ENCODE data around the gene VDAC1.
"Not testable (repeated sequence)": the region's sequence is repeated elsewhere in the genome, so short reads cannot be mapped to it uniquely, and the experiment has no call there.

Gene VDAC1, protein sequence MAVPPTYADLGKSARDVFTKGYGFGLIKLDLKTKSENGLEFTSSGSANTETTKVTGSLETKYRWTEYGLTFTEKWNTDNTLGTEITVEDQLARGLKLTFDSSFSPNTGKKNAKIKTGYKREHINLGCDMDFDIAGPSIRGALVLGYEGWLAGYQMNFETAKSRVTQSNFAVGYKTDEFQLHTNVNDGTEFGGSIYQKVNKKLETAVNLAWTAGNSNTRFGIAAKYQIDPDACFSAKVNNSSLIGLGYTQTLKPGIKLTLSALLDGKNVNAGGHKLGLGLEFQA

DNA sequence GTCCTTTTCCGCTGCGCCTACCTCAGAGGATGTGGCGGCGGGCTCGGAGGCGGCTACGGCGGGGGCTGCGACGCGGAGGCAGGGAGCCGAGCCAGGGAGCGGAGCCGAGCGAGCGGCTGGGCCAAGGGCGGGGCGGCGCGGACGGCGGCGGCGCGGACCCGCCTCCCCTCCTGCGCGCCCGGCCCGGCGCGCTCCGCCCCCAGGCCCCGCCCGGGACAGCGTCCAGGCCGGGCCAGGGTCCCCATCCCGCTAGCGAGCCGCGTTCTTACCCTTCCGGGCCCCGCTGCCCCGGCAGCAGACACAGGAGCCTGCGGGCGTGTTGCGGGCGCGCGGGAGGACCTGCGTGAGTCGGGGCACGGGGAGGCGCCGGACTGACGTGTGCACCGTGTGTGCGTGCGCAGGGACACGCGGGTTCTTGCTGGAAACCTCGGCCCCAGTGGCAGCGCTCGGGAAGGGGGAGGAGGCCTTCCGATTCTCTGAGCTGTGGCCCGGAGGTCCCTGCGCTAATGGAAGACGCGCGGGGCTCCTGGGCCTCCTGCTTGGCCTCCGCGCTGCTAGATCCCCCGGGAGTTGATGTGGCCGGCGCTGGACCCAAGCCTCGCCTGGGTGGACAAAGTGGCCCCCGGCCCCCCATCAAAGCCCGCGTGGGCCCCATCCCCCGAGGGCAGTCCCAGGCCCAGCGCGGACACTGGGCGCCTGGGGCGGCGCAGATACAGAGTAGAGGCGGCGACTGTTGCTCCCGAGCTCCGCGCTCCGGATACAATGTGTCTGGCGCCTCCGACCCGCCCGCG is at the start of gene VDAC1:
VDAC1 (minus strand) TSS at position 350 of the 791 bp plus-strand sequence. CDS start 11,963 bp downstream, outside the sequence.
- peak; percentile 91 for DNase-seq

DNA sequence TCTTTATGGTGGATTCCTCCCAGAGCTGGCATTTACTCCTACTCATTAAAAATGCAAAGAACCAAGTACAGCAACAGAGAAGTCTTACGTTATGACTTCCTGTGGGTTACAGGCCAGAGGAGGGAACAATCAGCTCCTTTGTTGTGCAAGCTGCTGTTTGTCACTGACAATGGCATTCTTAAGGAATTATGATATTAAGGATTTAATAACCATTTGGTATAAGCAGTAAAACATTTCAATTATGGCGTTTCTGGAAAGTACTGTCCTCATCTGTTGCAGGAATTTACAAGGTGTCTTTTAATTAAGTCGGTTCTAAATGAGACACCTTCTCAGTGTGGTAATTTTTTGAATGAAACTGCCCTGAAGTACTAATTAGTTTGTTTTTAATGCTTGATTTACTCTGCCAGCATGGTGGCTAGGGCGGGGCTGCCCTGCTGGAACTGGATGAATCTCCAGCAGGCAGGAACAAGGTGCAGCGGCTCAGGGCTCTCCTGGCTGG is 49.1 kb upstream of the VDAC1 start:
- DNase-seq: no peak

DNA sequence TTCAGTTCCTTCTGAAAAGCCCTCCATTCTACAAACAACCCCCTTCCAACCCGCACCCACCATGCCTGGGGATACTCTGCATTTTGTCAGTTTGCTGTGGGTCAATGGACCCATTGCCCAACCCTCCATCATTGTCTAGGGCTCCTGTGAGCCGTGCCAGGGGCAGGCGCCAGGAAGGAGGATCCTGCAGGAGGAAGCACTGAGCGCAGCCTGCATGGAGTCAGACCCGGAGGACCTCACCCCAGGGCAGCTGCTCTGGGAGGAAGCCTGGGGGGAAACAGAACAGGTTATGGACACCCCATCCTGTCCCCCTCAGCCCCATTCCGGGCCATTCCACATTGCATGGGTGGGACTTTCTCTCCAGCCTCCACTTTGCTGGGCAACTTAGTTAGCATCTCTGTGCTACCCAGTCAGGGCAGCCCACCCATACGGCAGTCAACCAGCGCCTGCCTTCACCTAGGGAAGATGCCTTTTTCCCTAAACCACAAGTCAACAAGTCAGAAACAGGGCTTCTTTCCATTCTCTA is 48.6 kb upstream of the VDAC1 start:
- no peak for DNase-seq

DNA sequence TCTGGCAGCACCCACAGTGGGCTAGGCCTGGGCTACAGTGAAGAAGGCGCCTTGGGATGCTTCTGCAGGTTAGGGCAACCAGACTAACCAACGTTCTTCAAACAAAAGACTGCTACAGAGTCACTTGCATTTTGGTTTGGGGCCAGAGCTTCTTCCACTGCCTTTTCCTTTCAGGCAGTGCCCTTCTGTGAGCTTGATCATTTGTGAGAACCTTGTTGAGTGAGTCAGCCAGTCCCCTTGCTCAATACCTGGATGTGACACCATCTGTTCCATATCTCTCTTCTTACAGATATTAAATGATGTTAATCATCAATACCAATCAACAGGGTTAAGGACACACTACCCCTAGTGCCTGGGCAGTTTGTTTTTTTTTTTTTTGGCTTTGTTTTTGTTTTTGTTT is 46.5 kb upstream of the VDAC1 start:
- no peak for DNase-seq

DNA sequence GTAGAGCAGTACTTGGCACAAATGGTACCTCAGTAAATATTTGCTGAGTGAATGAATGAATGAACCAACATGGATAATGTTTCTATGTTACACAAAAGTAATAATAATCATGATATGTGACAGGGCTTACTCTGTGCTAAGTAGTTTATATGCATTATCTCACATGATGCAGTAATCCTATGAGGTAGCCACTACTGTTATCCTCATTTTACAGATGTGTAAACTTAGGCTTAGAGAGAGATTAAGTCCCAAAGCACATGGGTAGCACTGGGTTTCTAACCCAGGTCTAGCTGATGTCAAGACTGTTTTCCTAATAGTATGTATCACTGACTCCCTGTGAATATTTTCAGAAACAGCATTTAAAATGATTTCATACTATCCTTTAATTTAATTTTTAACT is 44.1 kb upstream of the VDAC1 start:
- no peak for DNase-seq

DNA sequence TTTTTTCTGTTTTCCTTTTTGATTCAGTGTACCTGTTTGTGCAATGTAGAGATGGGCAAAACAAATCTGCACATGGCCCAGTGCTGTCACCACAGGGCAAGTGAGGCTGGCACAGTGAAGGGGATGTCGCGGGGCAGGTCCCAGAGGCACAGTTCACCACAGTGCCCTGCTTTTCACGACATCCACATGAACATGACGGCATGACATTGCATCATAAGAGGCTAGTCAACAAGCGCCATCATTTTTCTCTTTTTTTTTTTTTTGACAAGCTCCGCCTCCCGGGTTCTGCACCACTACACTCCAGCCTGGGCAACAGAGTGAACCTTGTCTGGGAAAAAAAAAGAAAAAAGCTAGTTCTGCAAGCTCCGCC is 42.9 kb upstream of the VDAC1 start:
- no peak for DNase-seq

DNA sequence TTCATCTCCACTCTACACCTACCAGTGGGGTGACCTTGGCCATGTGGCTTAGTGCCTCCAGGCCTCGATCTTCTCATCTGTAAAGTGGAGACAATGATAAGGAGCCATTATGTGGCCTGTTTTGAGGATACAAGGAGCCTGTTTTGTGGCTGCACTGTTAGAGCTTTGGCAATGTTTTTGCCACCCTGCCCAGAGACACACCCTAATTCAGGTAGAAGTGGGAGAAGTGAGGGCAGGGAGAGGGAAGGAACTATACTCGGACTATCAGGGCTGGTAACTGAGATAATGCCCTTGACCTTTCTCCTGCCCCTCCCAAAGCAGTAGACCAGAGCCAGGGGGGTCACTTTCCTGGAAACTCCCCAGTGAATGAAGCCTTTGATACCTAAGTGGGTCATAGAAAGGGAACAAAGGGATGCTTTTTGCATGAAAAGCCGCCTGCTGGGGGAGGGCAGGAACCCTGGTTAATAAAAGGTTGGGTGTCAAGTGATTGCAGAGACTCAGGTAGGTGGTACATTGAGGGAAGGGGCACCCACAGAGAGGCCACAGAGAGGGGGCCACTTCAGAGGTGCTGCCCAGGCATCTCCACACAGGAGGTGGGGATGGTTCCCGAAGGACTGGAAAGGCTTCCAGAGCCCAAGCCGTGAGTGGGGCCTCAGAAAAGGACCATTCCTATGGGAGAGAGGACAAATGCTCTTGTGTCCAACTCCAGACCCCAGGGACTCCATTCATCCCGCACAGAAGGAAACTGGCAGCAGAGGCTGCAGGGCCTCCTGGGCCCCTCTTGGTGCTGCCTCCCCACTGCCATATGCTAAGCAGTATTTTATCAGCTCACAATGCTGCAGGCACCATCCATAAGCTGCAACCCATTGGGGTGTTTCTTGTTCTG is 42.3 kb upstream of the VDAC1 start:
- DNase-seq: no peak

DNA sequence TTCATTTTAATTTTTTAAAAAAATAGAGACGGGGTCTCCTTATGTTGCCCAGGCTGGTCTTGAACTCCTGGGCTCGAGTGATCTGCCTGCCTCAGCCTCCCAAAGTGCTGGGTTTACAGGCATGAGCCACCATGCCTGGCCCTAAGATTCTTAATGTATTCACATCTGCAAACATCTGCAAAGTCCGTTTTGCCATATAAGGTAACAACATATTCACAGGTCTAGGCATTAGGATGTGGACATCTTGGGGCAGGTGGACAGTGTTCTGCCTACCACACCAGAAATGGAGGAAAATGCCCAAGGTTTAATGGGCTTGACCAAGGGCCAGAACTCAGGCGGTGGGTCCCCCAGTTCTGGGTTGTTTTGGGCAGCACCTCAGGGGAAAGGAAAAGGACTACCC is 41.6 kb upstream of the VDAC1 start:
- DNase-seq: no peak

DNA sequence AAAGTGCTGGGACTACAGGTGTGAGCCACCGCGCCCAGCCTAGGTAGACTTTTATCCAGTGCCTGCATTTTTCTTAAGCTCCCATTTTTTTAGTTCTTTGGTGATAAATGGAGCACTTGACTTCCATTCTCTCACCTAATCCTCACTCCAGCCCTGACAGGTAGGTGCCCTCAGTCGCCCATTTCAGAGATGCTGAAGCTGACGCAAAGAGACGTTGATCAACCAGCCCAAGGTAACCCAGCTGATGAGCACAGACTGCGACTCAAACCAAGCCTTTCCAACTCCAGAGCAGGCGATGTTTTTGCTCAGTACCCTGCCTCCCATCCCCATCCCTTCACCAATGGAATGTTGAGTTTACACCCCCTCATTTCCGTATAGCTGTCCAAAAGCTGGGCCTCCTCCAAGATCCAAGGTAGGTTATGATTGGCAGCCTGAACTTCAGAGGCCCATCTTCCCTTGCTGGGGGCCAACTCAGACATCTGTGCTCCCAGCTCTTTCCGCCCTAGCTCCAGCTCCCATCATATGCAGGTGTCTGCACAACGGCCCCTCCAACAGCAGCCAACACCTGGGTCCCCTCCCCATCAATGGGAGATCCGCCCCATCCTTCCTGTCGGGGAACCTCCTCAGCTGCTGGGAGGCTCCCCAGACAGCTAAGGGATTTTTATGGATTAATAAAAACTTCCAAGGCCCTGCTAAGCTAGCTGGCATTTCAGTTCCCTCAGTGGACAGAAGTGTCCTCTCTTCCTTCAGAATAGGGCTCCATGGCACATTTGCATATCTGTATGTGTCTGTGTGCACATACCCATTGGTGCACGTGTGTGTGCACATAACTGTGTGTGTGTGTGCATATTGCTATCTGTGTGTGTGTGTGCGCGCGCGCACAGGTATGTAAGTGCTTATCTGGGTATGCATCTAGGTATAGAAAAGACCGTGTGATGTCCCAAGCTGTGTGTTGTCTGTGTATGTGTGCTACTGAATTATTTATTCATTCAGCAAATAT is 39.3 kb upstream of the VDAC1 start:
- DNase-seq: no peak

DNA sequence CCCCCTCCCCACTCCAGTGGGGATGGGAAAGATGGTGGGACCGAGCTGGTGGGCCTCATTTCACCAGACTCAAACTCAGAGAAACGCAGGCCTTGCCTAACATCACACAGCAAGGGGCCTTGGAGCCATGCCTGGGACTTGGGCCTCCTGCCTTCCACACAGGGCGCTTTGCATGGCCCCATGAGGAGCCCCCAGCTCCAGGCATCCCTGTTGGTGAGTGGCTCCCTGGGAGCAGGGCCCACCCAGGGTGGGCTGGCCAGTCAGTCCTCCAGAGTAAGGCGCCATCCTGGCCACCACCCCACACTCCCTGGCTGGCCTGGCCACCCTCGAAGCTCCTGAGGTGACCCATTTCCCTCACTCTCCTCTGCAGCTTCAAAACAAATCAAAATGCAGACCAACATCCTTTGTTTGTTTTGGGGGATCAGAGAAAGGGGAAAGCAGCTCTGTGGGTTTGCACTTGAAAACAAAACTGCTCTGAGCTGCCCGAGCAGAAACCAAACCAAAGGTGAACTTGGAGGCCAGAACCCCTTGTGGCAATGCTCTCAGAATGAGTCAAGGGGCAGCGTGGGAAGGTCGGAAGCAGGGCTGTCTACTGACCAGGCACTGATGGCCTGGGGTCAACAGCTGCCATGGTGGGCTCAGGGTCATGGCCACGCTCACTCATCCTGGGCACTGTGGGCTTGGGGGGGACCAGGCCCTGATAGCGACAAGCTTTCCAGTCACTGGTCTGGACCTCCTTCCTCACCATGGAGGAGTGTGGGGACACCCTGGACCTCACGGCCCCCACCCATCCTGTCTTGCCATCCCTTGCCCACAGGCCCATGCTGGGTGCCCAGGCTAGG is 37.0 kb upstream of the VDAC1 start:
- DNase-seq: no peak

DNA sequence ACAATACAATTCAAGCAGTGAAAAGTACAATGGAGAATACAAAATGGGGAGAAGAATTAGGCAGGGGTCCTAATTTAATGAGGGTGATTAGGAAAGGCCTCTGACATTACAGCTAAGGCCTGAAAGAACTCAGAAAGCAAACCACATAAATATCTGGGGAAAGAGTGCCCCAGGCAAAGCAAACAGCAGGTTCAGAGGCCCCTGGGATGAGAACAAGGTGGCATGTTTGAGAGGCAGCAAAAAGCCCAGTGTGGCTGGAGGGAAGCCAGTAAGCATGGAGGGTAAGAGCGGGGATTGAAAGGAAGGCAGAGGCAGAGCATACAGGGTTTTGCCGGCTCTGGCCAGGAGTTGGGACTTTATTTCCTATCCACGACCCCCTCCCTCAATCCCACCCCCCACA is 33.4 kb upstream of the VDAC1 start:
- no peak for DNase-seq

DNA sequence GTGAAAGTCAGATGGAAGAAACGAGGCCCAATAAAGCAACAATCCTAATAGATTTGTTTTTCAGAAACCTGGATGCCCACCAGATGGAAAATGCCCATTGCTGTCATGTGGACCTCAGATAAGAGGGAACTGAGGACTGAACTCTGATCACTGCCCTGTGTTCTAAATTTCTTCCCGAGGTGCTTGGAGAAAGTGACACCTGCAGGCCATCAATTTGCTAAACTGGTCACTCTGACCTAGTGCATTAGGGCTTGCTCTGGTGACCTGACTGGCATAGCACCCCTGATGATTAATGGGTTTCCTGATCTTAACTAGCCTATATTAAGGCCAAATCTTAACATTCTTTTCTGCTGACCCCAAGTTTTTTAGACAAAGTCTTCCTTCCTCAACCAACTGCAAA is 32.4 kb upstream of the VDAC1 start:
- DNase-seq: no peak

DNA sequence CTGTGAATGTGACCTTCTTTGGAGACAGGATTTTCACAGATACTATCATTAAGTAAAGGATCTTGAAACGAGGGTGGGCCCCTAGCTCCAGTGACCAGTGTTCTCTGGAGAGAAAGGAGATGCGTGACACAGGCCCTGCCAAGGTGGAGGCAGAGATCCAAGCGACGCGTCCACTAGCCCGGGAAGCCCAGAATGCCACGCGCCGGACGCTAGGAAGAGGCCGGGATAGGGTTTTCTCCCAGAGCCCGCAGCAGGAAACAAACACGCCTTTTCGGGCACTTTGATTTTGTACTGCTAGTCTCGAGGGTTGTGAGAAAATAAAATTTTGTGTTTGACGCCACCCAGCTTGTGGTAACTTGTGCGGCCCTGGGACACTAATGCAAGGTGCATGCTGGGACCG is 29.6 kb upstream of the VDAC1 start:
- no peak for DNase-seq

DNA sequence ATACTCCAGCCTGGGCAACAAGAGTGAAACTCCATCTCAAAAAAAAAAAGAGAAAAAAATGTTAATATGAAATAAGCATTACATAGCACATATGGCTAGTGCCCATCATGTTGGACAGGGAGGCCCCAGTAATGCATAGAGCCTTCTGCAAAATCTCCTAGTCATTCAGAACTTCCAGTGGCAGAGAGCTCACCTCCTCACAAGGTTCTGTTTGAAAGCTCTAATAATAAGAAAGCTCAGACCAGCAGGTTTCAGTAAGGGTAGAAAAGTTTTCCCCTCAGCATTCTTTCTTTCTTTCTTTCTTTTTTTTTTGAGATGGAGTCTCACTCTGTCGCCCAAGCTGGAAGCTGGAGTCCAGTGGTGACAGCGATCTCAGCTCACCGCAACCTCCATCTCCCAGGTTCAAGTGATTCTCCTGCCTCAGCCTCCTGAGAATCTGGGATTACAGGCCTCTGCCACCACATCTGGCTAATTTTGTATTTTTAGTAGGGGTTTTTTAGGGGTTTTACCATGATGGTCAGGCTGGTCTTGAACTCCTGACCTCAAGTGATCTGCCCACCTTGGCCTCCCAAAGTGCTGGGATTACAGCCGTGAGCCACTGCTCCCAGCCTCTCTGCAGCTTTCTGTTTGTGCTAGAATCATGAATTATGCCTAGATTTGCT is 25.7 kb upstream of the VDAC1 start:
- DNase-seq: not testable (repeated sequence)

DNA sequence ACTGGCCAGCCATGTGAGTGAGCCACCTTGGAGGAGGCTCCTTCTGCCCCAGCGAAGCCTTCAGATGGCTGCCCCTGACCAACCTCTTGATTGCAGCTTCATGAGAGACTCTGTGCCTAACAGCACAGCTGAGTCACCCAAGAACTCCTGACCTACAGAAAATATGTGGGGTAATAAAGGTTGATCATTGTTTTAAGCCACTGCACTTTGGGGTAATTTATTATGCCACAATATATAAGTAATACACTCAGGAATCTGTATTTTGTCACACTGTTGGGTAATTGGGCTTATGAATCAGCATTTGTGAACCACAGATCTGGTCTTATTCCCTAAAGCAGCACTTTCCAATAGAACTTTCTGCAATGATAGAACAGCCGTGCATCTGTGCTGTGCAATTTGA is 24.4 kb upstream of the VDAC1 start:
- no peak for DNase-seq

DNA sequence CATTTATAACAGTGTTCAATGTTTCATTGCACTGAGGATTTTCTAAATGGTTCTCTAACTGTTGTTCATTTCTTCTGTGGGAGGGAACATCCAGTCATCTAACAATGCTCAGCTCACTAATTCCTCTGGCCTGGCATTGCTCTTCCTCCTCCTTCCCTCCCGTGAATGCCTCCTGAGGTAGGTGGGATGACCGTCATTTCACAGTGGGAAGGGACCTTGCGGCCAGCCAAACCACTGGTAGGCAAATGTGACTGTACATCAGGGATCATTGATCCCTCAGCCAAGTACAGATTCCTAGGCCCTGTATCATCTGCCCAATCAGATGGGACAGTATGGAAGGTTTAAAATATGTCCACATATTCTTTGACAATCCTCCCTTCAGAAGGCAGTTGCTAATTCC is 23.7 kb upstream of the VDAC1 start:
- DNase-seq: no peak

DNA sequence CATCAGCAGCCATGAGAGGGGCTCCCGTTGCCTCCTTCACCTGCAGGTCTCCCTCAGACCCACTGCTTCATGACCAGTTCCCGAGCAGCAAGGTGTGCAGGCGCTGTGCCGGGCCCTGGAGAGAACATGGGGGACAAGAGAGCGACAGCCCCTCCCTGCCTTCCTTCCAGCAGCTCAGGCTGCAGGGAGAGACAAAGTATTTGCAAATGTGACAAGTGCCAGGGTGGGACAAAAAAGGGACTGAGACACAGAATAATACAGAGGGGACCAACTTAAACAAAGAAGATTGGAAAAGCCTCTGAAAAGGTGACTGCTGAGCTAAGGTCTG is 22.5 kb upstream of the VDAC1 start:
- no peak for DNase-seq

DNA sequence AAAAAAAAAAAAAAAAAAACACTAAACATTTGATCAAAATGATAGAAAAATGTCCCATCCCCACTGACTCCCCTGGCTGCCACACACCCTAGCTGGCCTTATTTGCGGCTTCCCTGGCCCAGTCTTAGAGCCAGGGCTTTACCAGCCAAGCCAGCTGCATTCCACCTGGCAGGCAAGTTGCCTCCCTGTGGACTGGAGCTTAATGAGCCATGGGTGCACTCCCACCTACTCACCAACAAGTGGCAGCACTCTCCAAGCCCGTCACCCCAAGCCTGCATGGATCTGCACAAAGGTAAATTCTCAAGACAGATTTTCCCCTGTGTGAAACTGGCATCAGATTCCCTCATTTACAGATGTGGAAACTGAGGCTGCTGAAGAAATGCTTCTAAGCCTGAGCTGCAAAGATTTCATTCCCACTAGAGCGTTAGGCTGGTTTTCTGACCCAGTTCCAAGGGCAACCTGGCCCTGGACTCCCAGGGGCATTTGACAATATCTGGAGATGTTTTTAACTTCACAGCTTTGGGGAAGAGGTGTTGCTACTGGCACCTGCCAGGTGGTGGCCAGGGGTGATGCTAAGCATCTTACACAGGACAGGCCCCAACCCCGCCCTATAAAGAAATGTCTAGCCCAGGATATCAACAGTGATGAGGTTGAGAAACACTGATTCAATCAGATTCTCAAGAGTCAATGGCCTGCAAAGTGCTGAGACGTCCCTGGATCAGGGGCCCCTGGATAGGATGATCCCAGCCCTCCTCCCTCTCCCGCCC is 21.9 kb upstream of the VDAC1 start:
- no peak for DNase-seq

DNA sequence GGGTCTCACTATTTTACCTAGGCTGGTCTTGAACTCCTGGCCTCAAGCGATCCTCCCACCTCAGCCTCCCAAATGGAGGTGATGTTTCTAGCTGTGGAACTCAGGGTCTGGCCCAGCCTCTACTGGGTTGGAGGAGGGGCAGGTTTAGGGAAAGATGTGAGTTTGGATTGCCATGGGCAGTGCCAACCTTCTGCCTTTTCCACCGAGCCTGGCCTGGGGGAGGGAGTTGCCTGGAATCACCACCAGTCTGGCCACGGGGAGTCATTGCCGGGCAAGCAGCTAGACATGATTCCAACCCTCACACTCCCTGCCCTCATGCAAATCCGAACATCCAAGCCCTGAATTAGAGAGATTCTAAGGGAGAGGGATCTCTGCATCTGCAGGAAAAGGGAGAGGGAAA is 21.0 kb upstream of the VDAC1 start:
- no peak for DNase-seq

DNA sequence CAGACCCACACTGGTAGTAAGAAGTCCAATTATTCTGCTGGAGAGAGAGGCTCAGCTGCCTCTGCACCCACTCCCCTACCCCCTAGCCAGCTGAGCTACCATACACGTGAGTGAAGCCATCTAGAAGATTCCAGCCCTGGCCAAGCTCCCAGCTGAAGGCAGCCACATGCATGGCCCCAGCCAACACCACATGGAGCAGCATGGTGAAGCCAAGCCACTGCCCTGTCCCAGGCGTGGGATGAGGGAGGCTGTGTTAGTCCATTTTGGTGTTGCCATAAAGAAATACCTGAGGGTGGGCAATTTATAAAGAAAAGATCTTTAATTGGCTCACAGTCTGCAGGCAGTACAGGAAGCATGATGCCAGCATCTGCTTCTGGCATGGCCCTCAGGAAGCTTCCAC is 20.0 kb upstream of the VDAC1 start:
- no peak for DNase-seq
